RKO (cell line): ENCODE results near the gene HGD.

ENCODE experiments used
- DNase-seq: peaks from one replicate; pipeline ENCODE4 v3.0.0-alpha.2; 2016; ENCODE audit warnings: low spot score

The HGD gene

DNA sequence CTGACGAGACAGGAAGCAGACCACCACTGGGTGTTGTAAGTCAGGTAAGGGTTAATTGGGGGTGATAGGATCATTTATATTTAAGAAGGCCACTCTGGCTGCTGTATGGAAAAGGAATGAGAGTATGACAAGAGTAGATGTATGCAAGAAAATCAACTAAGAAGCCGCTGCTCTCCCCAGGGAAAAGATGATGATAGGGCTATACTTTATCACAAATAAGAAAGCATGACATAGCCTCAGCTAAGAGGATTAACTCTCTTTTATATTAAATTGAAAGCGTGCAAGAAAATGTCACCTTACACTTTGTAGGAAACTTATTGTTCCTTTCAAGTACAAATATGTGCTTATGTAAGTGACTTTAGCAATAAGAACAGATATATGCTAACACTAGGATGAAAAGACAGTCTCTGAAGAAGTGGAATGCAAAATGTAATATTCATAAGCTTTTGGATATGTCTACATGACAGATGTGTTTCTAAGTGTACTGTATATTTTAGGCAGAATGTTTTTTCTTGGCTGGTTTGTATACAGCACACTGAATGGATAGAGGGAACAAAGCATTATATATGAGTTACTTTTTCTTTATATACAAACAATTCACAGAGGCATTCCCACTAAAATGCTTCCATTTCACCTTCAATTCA lies 94.6 kb downstream of the HGD start:
- no peak for DNase-seq
